ENCODE results near the gene TBL1XR1.

TBL1XR1 gene

GRCh38 chr3:177106594-177106993 lies 90.7 kb downstream of the TBL1XR1 start:
- no peak for DNase-seq

GRCh38 chr3:177106184-177106583 lies 91.1 kb downstream of the TBL1XR1 start:
- DNase-seq: no peak

GRCh38 chr3:177105623-177106022 lies 91.7 kb downstream of the TBL1XR1 start:
- no peak for DNase-seq

GRCh38 chr3:177104299-177104992 lies 92.8 kb downstream of the TBL1XR1 start:
- DNase-seq: no peak

- DNase-seq: no peak
Measured at GRCh38 chr3:177102553-177102952, 94.7 kb downstream of the TBL1XR1 start.

GRCh38 chr3:177098551-177098950 lies 98.7 kb downstream of the TBL1XR1 start:
- no peak for DNase-seq

- no peak for DNase-seq
Measured at GRCh38 chr3:177096615-177097014, 100.7 kb downstream of the TBL1XR1 start.

- DNase-seq: no peak
Measured at GRCh38 chr3:177093966-177094365, 103.3 kb downstream of the TBL1XR1 start.

GRCh38 chr3:177089901-177090300 lies 107.4 kb downstream of the TBL1XR1 start:
- no peak for DNase-seq

- no peak for DNase-seq
Measured at GRCh38 chr3:177089110-177089509, 108.2 kb downstream of the TBL1XR1 start.

- DNase-seq: no peak
Measured at GRCh38 chr3:177085794-177086193, 111.5 kb downstream of the TBL1XR1 start.

GRCh38 chr3:177084616-177085015 lies 112.7 kb downstream of the TBL1XR1 start:
- DNase-seq: no peak

GRCh38 chr3:177080122-177080521 lies 117.2 kb downstream of the TBL1XR1 start:
- DNase-seq: no peak

GRCh38 chr3:177079684-177080083 lies 117.6 kb downstream of the TBL1XR1 start:
- no peak for DNase-seq

- DNase-seq: no peak
Measured at GRCh38 chr3:177071496-177072156, 125.7 kb downstream of the TBL1XR1 start.

GRCh38 chr3:177069514-177070329 lies 127.6 kb downstream of the TBL1XR1 start:
- DNase-seq: no peak

GRCh38 chr3:177068967-177069366 lies 128.3 kb downstream of the TBL1XR1 start:
- no peak for DNase-seq

- no peak for DNase-seq
Measured at GRCh38 chr3:177066068-177066467, 131.2 kb downstream of the TBL1XR1 start.

GRCh38 chr3:177065285-177066033 lies 131.8 kb downstream of the TBL1XR1 start:
- DNase-seq: no peak

- no peak for DNase-seq
Measured at GRCh38 chr3:177062052-177062732, 135.1 kb downstream of the TBL1XR1 start.

GRCh38 chr3:177061369-177061768 lies 135.9 kb downstream of the TBL1XR1 start:
- DNase-seq: no peak

- no peak for DNase-seq
Measured at GRCh38 chr3:177060492-177060891, 136.8 kb downstream of the TBL1XR1 start.

All from activated CD4-positive, CD25-positive, alpha-beta regulatory T cell (primary cell).